Mucosa of descending colon (tissue), 3 donors: ENCODE measurements around the gene NF1. TPM values are rescaled to one million over a fixed set of nuclear protein-coding genes. Genes with fewer than 3 reads are reported as not detected.

Source experiments
- ATAC-seq: fragments of 200-7000 bp; cut with Tn5 transposase; one replicate; pipeline ENCODE4 v1.9.1; 2020; ENCODE audit warnings: mild to moderate bottlenecking, moderate library complexity
- DNase-seq, 3 donors: peaks; one replicate each; pipeline ENCODE4 v3.0.0-alpha.2; 2020
- H3K36me3 ChIP-seq: fragments of 200-600 bp; one replicate; pipeline ENCODE4 v1.8.0; 2021; ENCODE audit warnings: low read depth, mild to moderate bottlenecking
- H3K4me1 ChIP-seq: fragments of 200-600 bp; one replicate; pipeline ENCODE4 v1.8.0; 2021; ENCODE audit warnings: low read depth, mild to moderate bottlenecking
- H3K4me3 ChIP-seq: fragments of 200-600 bp; one replicate; pipeline ENCODE4 v1.8.0; 2021; ENCODE audit warnings: mild to moderate bottlenecking
- H3K9me3 ChIP-seq: fragments of 200-600 bp; one replicate; pipeline ENCODE4 v1.8.0; 2021; ENCODE audit warnings: mild to moderate bottlenecking
- CTCF ChIP-seq: fragments of 200-600 bp; IDR thresholded peaks from one replicate; pipeline ENCODE4 v1.8.0; 2022; ENCODE audit warnings: antibody characterized with exemption, mild to moderate bottlenecking
- intact Hi-C, 2 donors: fragments of 100-400 bp; cut with DNase I in 1 of 2; cut with micrococcal nuclease in 1 of 2; formaldehyde crosslinking; loops; one replicate each; pipeline versions ENCODE4 v1.11.0 to v1.11.1; 2022; cut with DNase I, micrococcal nuclease
- total RNA-seq, 3 donors: library from RNA; stranded (reverse); fragmentation: NEBNext Ultra II Directional in 2 of 3; extraction: Animal tissue kit (Norgen Biotek cat#: 25700) in 2 of 3; gene quantifications; one replicate each; pipeline versions ENCODE4 v1.2.1 to v1.2.4, GENCODE V29; 2021 to 2023
- donor health status: DM: no; HTN: no; CAD: no; lungs with moderate emphysema.
- donor health status: DM: no; HTN: no; CAD: no.
- donor health status: DM: no; HTN: yes; CAD: no.

Gene NF1
- total RNA-seq, 3 donors from 2014 or later = 51.9 to 67.6 (median 52.4) TPM

- Histone ChIP-seq H3K9me3 (no peaks in the 10 kb centered on the region), H3K4me1 (no peaks in the 10 kb centered on the region), H3K4me3 (no peak overlapping the region), H3K36me3 (no peaks in the 10 kb centered on the region)
- ATAC-seq = no peak
- no peak for TF ChIP-seq CTCF
- intact Hi-C loops = no loop called here
- no peak for DNase-seq
These were observed 274.5 kb downstream of the NF1 start for GRCh38 chr17:31369266-31369665.

DNA sequence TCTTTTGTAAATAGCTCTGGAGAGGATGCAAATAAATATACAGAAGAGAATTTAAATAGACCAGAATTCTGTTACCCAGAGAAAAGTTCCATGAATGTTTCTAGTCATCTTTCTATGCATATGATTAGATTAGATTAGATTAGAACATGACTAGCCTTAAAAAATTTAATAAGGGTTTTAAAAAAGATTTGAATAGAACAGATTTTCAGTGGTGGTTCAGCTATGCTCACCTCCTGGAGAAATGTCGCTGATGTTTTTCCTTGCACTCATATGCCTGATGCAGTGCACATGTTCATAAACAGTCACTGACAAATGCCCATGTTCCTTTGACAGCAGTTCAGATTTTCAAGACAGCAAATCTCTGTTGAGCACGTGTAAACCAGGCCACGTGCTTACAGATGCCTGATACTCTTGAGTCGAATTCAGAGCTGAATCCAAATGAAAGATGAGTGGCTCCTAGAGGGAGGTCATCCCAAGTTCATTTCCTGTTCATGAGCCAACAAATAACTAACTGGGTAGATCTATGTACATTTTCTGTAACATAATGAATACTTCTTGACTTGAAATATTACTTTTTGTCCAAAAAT is 276.8 kb downstream of the NF1 start:
- no peaks in the 10 kb centered on the region for H3K36me3 ChIP-seq
- DNase-seq (no peak), ATAC-seq (no peak)
- H3K4me1 ChIP-seq = no peaks in the 10 kb centered on the region
- H3K9me3 ChIP-seq = no peaks in the 10 kb centered on the region
- TF ChIP-seq CTCF = no peak
- H3K4me3 ChIP-seq = no peak overlapping the region
- intact Hi-C loops = no loop called here

DNA sequence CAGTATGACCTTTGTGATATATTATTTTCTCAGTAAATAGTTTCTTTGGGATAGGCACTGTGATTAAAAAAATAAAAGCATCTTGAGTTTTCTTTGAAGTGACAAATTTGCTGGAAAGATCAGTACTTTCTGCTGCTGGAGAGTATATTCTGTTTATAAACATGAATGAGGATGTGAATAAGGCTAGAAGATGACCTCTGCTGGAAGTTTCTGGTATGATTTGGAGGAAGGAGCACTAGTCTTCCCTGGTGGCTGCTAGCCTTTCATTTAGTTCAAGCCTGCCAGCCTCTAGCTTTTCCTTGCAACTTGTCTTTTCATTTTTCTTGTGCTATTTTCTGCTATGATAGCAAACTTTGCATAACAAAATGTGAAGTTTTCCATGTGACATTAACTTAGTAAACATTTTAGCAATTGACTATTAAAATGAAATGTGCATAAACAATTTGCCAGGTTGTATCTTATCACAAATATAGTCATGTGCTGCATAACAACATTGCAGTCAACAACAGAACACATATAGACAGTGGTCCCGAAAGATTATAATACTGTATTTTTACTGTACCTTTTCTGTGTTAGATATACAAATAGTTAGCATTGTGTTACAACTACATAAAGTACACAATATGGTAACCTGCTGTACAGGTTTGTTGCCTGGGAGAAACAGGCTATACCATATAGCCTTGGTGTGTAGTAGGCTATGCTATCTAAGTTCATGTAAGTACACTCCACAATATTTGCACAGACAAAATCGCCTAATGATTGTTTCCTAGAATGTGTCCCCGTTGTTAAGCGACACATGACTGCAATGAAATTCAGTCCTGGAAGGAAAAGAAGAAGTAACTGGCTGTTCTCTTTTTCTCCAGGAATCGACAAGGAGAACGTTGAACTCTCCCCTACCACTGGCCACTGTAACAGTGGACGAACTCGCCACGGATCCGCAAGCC is 278.6 kb downstream of the NF1 start:
- no peak overlapping the region for H3K4me3 ChIP-seq
- no peaks in the 10 kb centered on the region for H3K4me1 ChIP-seq
- DNase-seq = peak in 1 of 3 donors; percentile 57
- no peak for TF ChIP-seq CTCF
- H3K36me3 ChIP-seq = no peaks in the 10 kb centered on the region
- intact Hi-C loops = no loop called here
- no peaks in the 10 kb centered on the region for H3K9me3 ChIP-seq
- ATAC-seq = peak; percentile 80

GRCh38 chr17:31374094-31374447 is 279.3 kb downstream of the NF1 start:
- Histone ChIP-seq H3K4me1 (no peaks in the 10 kb centered on the region), H3K9me3 (no peaks in the 10 kb centered on the region), H3K36me3 (no peaks in the 10 kb centered on the region), H3K4me3 (no peak overlapping the region)
- ATAC-seq (no peak), DNase-seq (no peak)
- no peak for TF ChIP-seq CTCF
- intact Hi-C loops = no loop called here

DNA sequence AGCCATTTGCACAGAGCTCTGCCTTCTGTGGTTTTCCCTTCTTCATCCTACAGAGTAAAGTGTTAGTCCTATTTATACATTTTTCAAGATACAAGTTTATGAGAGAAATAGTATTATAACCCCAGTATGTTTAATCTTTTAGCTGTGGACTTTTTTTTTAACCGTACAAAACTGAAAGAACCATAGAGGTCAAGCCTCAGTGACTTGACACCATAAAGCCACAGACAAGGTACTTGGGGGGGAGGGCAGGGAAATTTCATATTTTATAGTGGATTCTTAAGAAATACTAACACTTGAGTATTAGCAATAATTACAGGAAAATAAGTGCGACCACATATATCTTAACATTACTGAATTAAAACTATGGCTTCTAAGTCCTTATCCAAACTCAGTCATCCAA is 279.7 kb downstream of the NF1 start:
- Histone ChIP-seq H3K9me3 (no peaks in the 10 kb centered on the region), H3K4me1 (no peaks in the 10 kb centered on the region), H3K36me3 (no peaks in the 10 kb centered on the region), H3K4me3 (no peak overlapping the region)
- TF ChIP-seq CTCF = no peak
- intact Hi-C loops = no loop called here
- no peak for ATAC-seq
- no peak for DNase-seq
